WTC11 (cell line): ENCODE measurements around the gene SH3PXD2A. TPM values are rescaled to one million over a fixed set of nuclear protein-coding genes. Genes with fewer than 3 reads are reported as not detected.

Experiments used
- ATAC-seq: fragments of 200-7000 bp; cut with Tn5 transposase; 2 replicates; pipeline ENCODE4 v1.10.0; 2021; ENCODE audit warnings: mild to moderate bottlenecking, moderate library complexity
- CTCF ChIA-PET: fragments of 300-600 bp; sonication (Branson Sonifier 250); formaldehyde crosslinking; loops from one replicate; lab custom pipeline; 2021; ENCODE audit warnings: antibody characterized with exemption; lab: Charles Lee
- POLR2A ChIA-PET: fragments of 350-600 bp; sonication (Branson Sonifier 250); formaldehyde crosslinking; loops from one replicate; lab custom pipeline; 2021; ENCODE audit warnings: antibody characterized with exemption; lab: Charles Lee
- DNase-seq: peaks from one replicate; pipeline ENCODE4 v3.0.0; 2021; ENCODE audit warnings: low spot score
- H3K27ac Mint-ChIP-seq: 2 replicates; pipeline ENCODE4 v1.8.0; 2021; ENCODE audit warnings: mixed read lengths
- H3K27me3 Mint-ChIP-seq: 2 replicates; pipeline ENCODE4 v1.8.0; 2021; ENCODE audit warnings: low read depth, mild to moderate bottlenecking, moderate library complexity, mixed read lengths
- H3K36me3 Mint-ChIP-seq: 2 replicates; pipeline ENCODE4 v1.8.0; 2021; ENCODE audit warnings: mixed read lengths
- H3K4me1 Mint-ChIP-seq: 2 replicates; pipeline ENCODE4 v1.8.0; 2022; ENCODE audit warnings: mixed read lengths
- H3K4me3 Mint-ChIP-seq: 2 replicates; pipeline ENCODE4 v1.8.0; 2021; ENCODE audit warnings: mild to moderate bottlenecking, moderate library complexity, mixed read lengths
- H3K9me3 Mint-ChIP-seq: 2 replicates; pipeline ENCODE4 v1.8.0; 2021; ENCODE audit warnings: mixed read lengths
- EMX1 ChIP-seq: fragments of 250-450 bp; sonication (Bioruptor Pico); IDR thresholded peaks from 2 replicates; pipeline ENCODE4 v1.8.0; 2021; ENCODE audit warnings: mild to moderate bottlenecking
- ESRRA ChIP-seq: sonication (generic); formaldehyde crosslinking; IDR thresholded peaks from 2 replicates; pipeline ENCODE4 v1.8.1; 2022; ENCODE audit warnings: mild to moderate bottlenecking, missing genetic modification reagents, borderline replicate concordance
- FOXJ3 ChIP-seq: sonication (generic); formaldehyde crosslinking; IDR thresholded peaks from 2 replicates; pipeline ENCODE4 v1.9.0; 2021; ENCODE audit warnings: missing genetic modification reagents, mild to moderate bottlenecking, borderline replicate concordance
- FOXK1 ChIP-seq: sonication (generic); formaldehyde crosslinking; IDR thresholded peaks from 2 replicates; pipeline ENCODE4 v1.8.0; 2022; ENCODE audit warnings: mild to moderate bottlenecking, moderate library complexity, missing genetic modification reagents
- GABPB1 ChIP-seq: sonication (generic); formaldehyde crosslinking; IDR thresholded peaks from 2 replicates; pipeline ENCODE4 v1.8.1; 2023; ENCODE audit warnings: mild to moderate bottlenecking, missing genetic modification reagents
- GTF2I ChIP-seq: fragments of 250-450 bp; sonication (Bioruptor Pico); conservative IDR thresholded peaks from 2 replicates; pipeline ENCODE4 v1.4.0; 2021; ENCODE audit warnings: mild to moderate bottlenecking
- HMGA2 ChIP-seq: fragments of 250-450 bp; sonication (Bioruptor Pico); IDR thresholded peaks from 2 replicates; pipeline ENCODE4 v1.4.0; 2021; ENCODE audit warnings: mild to moderate bottlenecking, moderate library complexity
- JUN ChIP-seq: sonication (generic); formaldehyde crosslinking; IDR thresholded peaks from 2 replicates; pipeline ENCODE4 v1.8.0; 2023; ENCODE audit warnings: mild to moderate bottlenecking, missing genetic modification reagents
- MXD4 ChIP-seq: fragments of 250-450 bp; sonication (Bioruptor Pico); IDR thresholded peaks from 2 replicates; pipeline ENCODE4 v1.8.0; 2021; ENCODE audit warnings: mild to moderate bottlenecking, moderate library complexity, borderline replicate concordance
- MYBL2 ChIP-seq: sonication (generic); formaldehyde crosslinking; IDR thresholded peaks from 2 replicates; pipeline ENCODE4 v1.8.1; 2023; ENCODE audit warnings: mild to moderate bottlenecking, moderate library complexity, missing genetic modification reagents
- PREB ChIP-seq: sonication (generic); formaldehyde crosslinking; IDR thresholded peaks from 2 replicates; pipeline ENCODE4 v1.8.1; 2022; ENCODE audit warnings: mild to moderate bottlenecking, missing genetic modification reagents, moderate library complexity, borderline replicate concordance
- PRRX2 ChIP-seq: fragments of 250-450 bp; sonication (Bioruptor Pico); IDR thresholded peaks from 2 replicates; pipeline ENCODE4 v1.8.0; 2021; ENCODE audit warnings: mild to moderate bottlenecking
- TEAD1 ChIP-seq: sonication (generic); formaldehyde crosslinking; IDR thresholded peaks from 2 replicates; pipeline ENCODE4 v1.8.0; 2022; ENCODE audit warnings: mild to moderate bottlenecking, missing genetic modification reagents
- TP53 ChIP-seq: sonication (generic); formaldehyde crosslinking; IDR thresholded peaks from 2 replicates; pipeline ENCODE4 v1.8.1; 2023; ENCODE audit warnings: mild to moderate bottlenecking, missing genetic modification reagents
- ZBTB43 ChIP-seq: sonication (generic); formaldehyde crosslinking; IDR thresholded peaks from 2 replicates; pipeline ENCODE4 v1.8.1; 2023; ENCODE audit warnings: mild to moderate bottlenecking, missing genetic modification reagents
- ZNF396 ChIP-seq: fragments of 250-450 bp; sonication (Bioruptor Pico); IDR thresholded peaks from 2 replicates; pipeline ENCODE4 v1.8.0; 2021; ENCODE audit warnings: mild to moderate bottlenecking, moderate library complexity, borderline replicate concordance
- total RNA-seq: library from RNA; stranded (reverse); gene quantifications from 3 replicates; pipeline ENCODE4 v1.2.3, GENCODE V29; 2021
- TF ChIP-seq, protein P1 (sequence below): sonication (generic); formaldehyde crosslinking; IDR thresholded peaks from 2 replicates; pipeline ENCODE4 v1.8.1; 2022; ENCODE audit warnings: missing genetic modification reagents, borderline replicate concordance
- TF ChIP-seq, protein P2 (sequence below): sonication (generic); formaldehyde crosslinking; IDR thresholded peaks from 2 replicates; pipeline ENCODE4 v1.8.1; 2022; ENCODE audit warnings: mild to moderate bottlenecking, moderate library complexity, missing genetic modification reagents
- TF ChIP-seq, protein P3 (sequence below): fragments of 250-450 bp; sonication (Bioruptor Pico); conservative IDR thresholded peaks from 2 replicates; pipeline ENCODE4 v1.9.0; 2021; ENCODE audit warnings: mild to moderate bottlenecking

Gene SH3PXD2A
- total RNA-seq, 1 experiment from 2014 or later = 15.7 TPM

GRCh38 chr10:103784723-103785418 lies 70.5 kb downstream of the SH3PXD2A start:
- CTCF ChIA-PET = interaction anchor here (1.1 to 1.4 kb wide), 2 partner anchors 64 to 70 kb away, joined by 4 read pairs; partner anchors contain the start of gene SH3PXD2A
- Mint-ChIP-seq H3K4me1 (peaks cover 19% of the 10 kb centered on the region; the same call in 1 of the 2 replicates), H3K36me3 (no peaks in the 10 kb centered on the region), H3K27ac (no peak overlapping the region), H3K9me3 (no peaks in the 10 kb centered on the region), H3K4me3 (no peak overlapping the region), H3K27me3 (no peaks in the 10 kb centered on the region)
- ATAC-seq = no peak
- TF ChIP-seq, protein P1, sequence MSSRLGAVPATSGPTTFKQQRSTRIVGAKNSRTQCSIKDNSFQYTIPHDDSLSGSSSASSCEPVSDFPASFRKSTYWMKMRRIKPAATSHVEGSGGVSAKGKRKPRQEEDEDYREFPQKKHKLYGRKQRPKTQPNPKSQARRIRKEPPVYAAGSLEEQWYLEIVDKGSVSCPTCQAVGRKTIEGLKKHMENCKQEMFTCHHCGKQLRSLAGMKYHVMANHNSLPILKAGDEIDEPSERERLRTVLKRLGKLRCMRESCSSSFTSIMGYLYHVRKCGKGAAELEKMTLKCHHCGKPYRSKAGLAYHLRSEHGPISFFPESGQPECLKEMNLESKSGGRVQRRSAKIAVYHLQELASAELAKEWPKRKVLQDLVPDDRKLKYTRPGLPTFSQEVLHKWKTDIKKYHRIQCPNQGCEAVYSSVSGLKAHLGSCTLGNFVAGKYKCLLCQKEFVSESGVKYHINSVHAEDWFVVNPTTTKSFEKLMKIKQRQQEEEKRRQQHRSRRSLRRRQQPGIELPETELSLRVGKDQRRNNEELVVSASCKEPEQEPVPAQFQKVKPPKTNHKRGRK = no peak
- TF ChIP-seq TP53 (CRISPR knock-in tag) = no peak
- no peak for DNase-seq
- POLR2A ChIA-PET = no interaction called here

DNA sequence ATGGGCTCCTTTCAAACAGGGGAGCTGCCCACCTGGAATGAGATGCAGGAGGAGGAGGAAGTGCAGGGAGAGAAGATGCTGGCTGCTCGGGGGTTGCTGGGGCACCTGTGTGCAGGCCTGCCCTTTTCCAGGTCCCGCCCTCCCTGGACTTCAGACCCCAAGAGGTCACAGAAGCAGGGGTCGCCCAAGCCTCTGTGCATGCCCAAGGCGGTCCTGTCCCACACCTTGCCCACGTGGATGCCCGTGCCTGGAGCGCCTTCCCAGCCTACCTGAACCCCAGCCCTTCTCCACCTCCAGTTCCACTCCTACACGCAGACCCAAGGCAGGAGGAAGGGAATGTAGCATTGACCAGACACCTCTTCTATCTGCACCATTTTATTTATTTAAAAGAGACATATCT lies 71.3 kb downstream of the SH3PXD2A start:
- peaks cover 19% of the 10 kb centered on the region; the same call in 1 of the 2 replicates for H3K4me1 Mint-ChIP-seq

DNA sequence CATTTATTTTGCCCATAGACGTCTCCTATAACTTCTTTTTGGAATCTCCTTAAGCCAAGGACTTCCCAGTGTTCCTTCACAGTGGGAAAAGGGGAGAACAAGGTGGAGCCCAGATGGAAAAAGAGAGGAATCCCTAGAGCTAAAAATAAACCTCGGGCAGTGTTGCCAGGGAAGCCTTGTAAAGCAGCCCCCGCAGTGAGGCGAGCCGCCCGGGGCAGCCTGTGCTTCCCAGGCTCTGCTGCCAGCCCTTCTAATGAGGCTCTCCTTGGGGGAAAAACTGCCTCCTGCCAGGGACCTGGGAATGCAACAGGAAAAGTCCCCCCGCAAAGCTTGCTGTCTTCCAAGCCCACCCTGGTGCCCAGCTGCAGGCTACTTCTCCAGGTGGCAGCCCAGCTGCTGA lies 71.7 kb downstream of the SH3PXD2A start:
- CTCF ChIA-PET = interaction anchor here (1.4 kb wide), 1 partner anchor 65 kb away, joined by 4 read pairs; no protein-coding TSS in a partner anchor
- H3K4me3 Mint-ChIP-seq = no peak overlapping the region

More for the DNA sequence above, 71.3 kb downstream of the SH3PXD2A start:
- TF ChIP-seq, protein P2, sequence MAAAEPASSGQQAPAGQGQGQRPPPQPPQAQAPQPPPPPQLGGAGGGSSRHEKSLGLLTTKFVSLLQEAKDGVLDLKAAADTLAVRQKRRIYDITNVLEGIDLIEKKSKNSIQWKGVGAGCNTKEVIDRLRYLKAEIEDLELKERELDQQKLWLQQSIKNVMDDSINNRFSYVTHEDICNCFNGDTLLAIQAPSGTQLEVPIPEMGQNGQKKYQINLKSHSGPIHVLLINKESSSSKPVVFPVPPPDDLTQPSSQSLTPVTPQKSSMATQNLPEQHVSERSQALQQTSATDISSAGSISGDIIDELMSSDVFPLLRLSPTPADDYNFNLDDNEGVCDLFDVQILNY (CRISPR knock-in tag) = no peak
- TF ChIP-seq ZNF396 (CRISPR knock-in tag) = no peak
- TF ChIP-seq JUN (CRISPR knock-in tag) = no peak
- TF ChIP-seq GTF2I = no peak
- no peak for TF ChIP-seq MXD4 (CRISPR knock-in tag)
- no peak for TF ChIP-seq PREB (CRISPR knock-in tag)
- ChIA-PET POLR2A (no interaction called here), CTCF (interaction anchor here (1.4 kb wide), 1 partner anchor 64 kb away, joined by 4 read pairs; no protein-coding TSS in a partner anchor)
- Mint-ChIP-seq H3K4me3 (no peak overlapping the region), H3K27me3 (no peaks in the 10 kb centered on the region), H3K27ac (no peak overlapping the region), H3K36me3 (no peaks in the 10 kb centered on the region), H3K9me3 (no peaks in the 10 kb centered on the region)
- no peak for ATAC-seq
- no peak for DNase-seq

More for the DNA sequence above, 71.7 kb downstream of the SH3PXD2A start:
- Mint-ChIP-seq H3K27me3 (no peaks in the 10 kb centered on the region), H3K27ac (no peak overlapping the region), H3K4me1 (peaks cover 19% of the 10 kb centered on the region; the same call in 1 of the 2 replicates), H3K9me3 (no peaks in the 10 kb centered on the region), H3K36me3 (no peaks in the 10 kb centered on the region)
- no peak for ATAC-seq
- DNase-seq = no peak
- TF ChIP-seq, protein P2 (CRISPR knock-in tag) = no peak
- TF ChIP-seq GTF2I (no peak), PRRX2 (CRISPR knock-in tag) (no peak), HMGA2 (CRISPR knock-in tag) (no peak), EMX1 (CRISPR knock-in tag) (no peak), ESRRA (CRISPR knock-in tag) (no peak), MYBL2 (no peak), FOXK1 (CRISPR knock-in tag) (no peak), TEAD1 (CRISPR knock-in tag) (no peak), ZBTB43 (CRISPR knock-in tag) (no peak), PREB (CRISPR knock-in tag) (no peak), GABPB1 (CRISPR knock-in tag) (no peak), FOXJ3 (CRISPR knock-in tag) (no peak)
- TF ChIP-seq, protein P3, sequence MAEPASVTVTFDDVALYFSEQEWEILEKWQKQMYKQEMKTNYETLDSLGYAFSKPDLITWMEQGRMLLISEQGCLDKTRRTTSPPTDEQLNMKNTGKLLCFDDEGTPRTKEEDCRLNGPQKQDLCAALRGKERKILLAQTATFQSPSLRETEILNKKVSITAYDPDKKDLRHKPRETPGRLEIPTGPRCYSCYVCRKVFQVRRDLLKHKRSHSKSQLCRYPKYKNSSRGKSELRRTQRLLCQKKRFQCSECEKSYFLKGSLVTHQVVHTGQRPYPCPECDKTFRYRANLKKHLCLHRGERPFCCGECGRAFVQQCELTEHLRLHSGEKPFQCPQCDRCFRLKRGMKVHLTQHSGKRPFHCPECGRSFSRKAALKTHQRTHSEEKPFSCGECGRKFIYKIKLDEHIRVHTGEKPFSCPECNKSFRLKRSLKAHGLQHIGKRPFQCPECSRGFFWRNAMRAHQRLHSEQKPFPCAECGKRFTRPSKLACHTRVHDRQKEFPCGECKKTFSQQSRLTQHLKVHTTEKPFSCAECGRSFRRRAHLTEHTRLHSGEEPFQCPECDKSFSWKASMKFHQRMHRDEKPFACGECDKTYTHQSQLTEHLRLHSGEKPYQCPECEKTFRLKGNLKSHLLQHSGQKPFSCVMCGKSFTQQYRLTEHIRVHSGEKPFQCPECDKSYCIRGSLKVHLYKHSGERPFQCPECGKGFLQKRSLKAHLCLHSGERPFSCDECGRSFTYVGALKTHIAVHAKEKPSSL (CRISPR knock-in tag) = no peak
- POLR2A ChIA-PET = no interaction called here
